ENCODE results near the gene NF1.

DNA sequence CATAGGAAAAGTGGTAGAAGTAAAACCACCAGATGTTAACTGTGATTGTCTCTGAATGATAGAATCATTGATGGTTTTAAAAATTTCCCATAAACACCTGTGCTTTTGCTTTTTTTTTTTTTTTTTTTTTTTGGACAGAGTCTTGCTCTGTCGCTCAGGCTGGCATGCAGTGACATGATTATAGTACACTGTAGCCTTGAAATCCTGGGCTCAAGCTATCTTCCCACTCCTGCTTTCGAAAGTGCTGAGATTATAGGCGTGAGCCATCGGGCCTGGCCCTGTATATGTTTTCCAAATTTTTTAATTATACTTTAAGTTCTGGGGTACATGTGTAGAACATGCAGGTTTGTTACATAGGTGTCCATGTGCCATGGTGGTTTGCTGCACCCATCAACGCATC lies 80.5 kb downstream of the NF1 start:
- TF ChIP-seq POLR2AphosphoS5 (IDR thresholded peaks at IDR 0.05) = no peak
- TF ChIP-seq, protein P1, sequence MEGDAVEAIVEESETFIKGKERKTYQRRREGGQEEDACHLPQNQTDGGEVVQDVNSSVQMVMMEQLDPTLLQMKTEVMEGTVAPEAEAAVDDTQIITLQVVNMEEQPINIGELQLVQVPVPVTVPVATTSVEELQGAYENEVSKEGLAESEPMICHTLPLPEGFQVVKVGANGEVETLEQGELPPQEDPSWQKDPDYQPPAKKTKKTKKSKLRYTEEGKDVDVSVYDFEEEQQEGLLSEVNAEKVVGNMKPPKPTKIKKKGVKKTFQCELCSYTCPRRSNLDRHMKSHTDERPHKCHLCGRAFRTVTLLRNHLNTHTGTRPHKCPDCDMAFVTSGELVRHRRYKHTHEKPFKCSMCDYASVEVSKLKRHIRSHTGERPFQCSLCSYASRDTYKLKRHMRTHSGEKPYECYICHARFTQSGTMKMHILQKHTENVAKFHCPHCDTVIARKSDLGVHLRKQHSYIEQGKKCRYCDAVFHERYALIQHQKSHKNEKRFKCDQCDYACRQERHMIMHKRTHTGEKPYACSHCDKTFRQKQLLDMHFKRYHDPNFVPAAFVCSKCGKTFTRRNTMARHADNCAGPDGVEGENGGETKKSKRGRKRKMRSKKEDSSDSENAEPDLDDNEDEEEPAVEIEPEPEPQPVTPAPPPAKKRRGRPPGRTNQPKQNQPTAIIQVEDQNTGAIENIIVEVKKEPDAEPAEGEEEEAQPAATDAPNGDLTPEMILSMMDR (IDR thresholded peaks at IDR 0.05) = no peak
